Parathyroid adenoma (tissue), 2 donors: ENCODE results near the gene TMEM62.

Experiments
- H2AFZ ChIP-seq: fragments of 300-600 bp; sonication (generic); one replicate; pipeline ENCODE4 v1.7.0; 2017; ENCODE audit warnings: antibody characterized with exemption, mild to moderate bottlenecking
- H3K27ac ChIP-seq: fragments of 300-600 bp; sonication (generic); one replicate; pipeline ENCODE4 v1.7.0; 2017
- H3K27me3 ChIP-seq: fragments of 300-600 bp; sonication (generic); one replicate; pipeline ENCODE4 v1.7.0; 2017; ENCODE audit warnings: low read length; ENCODE audit not compliant: control insufficient read depth, insufficient read depth
- H3K36me3 ChIP-seq: fragments of 300-600 bp; sonication (generic); one replicate; pipeline ENCODE4 v1.7.0; 2017; ENCODE audit warnings: low read length; ENCODE audit not compliant: control insufficient read depth, insufficient read depth
- H3K4me1 ChIP-seq: fragments of 300-600 bp; sonication (generic); one replicate; pipeline ENCODE4 v1.7.0; 2017; ENCODE audit warnings: control low read depth
- H3K4me2 ChIP-seq: fragments of 300-600 bp; sonication (generic); one replicate; pipeline ENCODE4 v1.7.0; 2017; ENCODE audit warnings: low read length
- H3K4me3 ChIP-seq: fragments of 300-600 bp; sonication (generic); one replicate; pipeline ENCODE4 v1.7.0; 2017; ENCODE audit warnings: low read depth, low read length
- H3K79me2 ChIP-seq: fragments of 300-600 bp; sonication (generic); one replicate; pipeline ENCODE4 v1.7.0; 2017; ENCODE audit warnings: control low read depth
- H3K9ac ChIP-seq: fragments of 300-600 bp; sonication (generic); one replicate; pipeline ENCODE4 v1.7.0; 2017; ENCODE audit warnings: mild to moderate bottlenecking
- H3K9me3 ChIP-seq: fragments of 300-600 bp; sonication (generic); one replicate; pipeline ENCODE4 v1.7.0; 2017; ENCODE audit warnings: low read length; ENCODE audit not compliant: control insufficient read depth
- TF ChIP-seq, protein P1 (sequence below): fragments of 300-600 bp; sonication (generic); IDR thresholded peaks from one replicate; pipeline ENCODE4 v1.7.0; 2017; ENCODE audit warnings: antibody characterized with exemption, mild to moderate bottlenecking
- donor health status: primary hyperparathyroidism.

The TMEM62 gene

DNA sequence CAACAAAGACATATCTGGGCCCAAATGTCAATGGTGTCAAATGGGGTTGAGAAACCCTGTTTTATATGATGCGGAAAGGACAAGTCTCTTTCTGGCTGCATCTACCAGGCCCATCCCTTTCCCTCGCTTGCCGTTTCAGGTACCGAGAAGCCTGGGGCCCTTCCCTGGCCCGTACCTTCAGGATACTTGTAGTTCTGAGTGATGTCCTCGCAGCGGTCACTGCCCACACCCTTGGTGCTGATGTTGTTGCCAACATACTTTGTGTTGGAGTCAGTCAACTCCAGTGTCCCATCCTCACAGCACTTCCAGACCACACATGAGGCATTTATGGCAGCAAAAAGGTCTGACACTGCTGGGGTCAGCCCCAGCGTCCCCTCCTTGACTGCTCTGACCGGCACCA, 73.6 kb downstream of the TMEM62 start:
- Histone ChIP-seq H3K9me3 (no peaks in the 10 kb centered on the region), H3K9ac (no peak overlapping the region), H3K79me2 (no peaks in the 10 kb centered on the region), H3K27ac (no peak overlapping the region), H3K27me3 (no peaks in the 10 kb centered on the region), H3K36me3 (no peaks in the 10 kb centered on the region), H2AFZ (no peak overlapping the region), H3K4me1 (no peaks in the 10 kb centered on the region), H3K4me2 (no peak overlapping the region), H3K4me3 (no peak overlapping the region)
- TF ChIP-seq, protein P1, sequence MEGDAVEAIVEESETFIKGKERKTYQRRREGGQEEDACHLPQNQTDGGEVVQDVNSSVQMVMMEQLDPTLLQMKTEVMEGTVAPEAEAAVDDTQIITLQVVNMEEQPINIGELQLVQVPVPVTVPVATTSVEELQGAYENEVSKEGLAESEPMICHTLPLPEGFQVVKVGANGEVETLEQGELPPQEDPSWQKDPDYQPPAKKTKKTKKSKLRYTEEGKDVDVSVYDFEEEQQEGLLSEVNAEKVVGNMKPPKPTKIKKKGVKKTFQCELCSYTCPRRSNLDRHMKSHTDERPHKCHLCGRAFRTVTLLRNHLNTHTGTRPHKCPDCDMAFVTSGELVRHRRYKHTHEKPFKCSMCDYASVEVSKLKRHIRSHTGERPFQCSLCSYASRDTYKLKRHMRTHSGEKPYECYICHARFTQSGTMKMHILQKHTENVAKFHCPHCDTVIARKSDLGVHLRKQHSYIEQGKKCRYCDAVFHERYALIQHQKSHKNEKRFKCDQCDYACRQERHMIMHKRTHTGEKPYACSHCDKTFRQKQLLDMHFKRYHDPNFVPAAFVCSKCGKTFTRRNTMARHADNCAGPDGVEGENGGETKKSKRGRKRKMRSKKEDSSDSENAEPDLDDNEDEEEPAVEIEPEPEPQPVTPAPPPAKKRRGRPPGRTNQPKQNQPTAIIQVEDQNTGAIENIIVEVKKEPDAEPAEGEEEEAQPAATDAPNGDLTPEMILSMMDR, result no peak

DNA sequence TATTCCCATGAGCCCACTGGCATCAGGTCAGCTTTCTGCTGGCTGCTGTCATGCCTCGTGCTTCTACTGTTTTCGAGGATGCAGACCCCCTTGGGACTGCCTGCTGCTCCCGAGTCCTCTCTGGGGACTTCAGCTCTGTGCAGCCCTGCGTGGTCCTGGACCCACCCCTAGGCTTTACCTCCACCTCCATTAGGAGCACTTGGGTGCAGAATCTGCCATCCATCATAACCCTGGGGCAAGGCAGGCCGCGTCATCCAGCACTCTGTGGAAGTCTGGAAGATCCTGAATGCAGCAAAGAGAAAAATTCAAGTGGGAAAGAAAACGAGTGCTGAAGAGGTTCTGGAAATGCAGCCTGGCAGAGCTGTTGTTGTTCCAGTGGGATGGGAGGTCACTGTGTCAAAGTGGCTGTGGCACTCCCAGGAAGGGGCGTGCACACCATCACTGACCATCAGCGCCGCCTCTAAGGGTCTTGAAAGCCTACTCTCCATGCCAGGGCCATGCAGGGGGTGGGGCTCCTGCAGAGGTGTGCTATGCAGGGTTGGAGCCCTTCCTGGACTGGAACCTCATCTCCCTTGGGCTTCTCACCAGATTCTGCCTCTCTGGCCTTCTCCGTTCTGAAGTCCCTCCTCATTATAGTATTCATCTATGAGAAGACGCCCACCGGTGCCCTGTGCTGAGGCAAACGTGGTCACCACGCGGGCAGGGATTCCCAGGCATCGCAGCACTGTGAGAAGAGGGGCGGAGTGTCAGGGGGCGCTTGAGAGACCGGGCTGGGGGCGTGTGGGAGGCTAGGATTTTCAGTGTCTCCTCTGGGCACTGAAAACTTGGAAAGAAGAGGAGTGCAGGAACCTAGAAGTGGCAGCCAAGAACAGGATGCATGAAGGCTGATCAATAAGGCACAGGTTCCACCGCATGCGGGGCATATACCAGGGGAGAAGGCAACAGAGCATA, 74.9 kb downstream of the TMEM62 start:
- Histone ChIP-seq H3K9me3 (no peaks in the 10 kb centered on the region), H3K36me3 (no peaks in the 10 kb centered on the region), H2AFZ (no peak overlapping the region), H3K4me2 (no peak overlapping the region), H3K27me3 (no peaks in the 10 kb centered on the region), H3K4me3 (no peak overlapping the region), H3K79me2 (no peaks in the 10 kb centered on the region), H3K4me1 (no peaks in the 10 kb centered on the region), H3K27ac (no peak overlapping the region), H3K9ac (no peak overlapping the region)
- TF ChIP-seq, protein P1, result no peak

DNA sequence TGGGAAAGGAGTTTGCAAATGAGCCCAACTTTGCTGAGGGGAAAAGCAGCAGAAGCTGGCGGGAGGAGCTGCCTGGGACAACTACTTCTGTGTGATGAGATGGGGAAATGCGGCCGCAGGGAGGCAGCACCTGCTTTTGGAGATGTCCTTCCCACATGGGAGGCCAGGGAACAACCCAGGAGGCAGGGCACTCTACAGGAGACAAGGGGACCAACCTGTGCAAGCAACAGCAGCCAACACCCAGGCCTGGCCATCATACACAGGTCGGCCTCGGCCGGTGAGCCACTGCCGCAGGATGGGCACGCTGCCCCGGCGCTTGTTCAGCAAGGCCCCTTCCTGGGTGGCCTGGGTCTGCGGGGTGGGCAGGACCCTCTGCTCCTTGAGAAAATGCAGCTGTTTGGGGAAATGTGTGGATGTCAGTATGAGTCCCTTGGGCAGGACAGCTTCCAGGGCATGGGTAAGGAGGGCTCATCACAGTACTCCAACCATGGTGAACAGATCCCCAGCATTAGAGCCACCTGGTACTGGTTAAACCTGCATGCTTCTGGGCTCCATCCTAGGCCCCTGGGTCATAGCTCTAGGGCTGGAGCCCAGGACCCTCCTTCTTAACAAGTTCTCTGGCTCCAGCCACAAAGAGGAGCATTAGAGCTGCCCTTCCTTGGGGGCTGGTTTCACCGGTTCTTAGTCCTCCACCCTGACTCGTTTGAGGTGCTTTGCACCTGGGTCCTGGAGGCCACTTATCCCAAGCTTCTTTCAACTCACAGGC, 75.9 kb downstream of the TMEM62 start:
- no peaks in the 10 kb centered on the region for H3K36me3 ChIP-seq
- no peaks in the 10 kb centered on the region for H3K79me2 ChIP-seq
- TF ChIP-seq, protein P1, result no peak
- no peaks in the 10 kb centered on the region for H3K27me3 ChIP-seq
- H3K4me2 ChIP-seq, result no peak overlapping the region
- no peaks in the 10 kb centered on the region for H3K9me3 ChIP-seq
- no peak overlapping the region for H3K9ac ChIP-seq
- no peak overlapping the region for H2AFZ ChIP-seq
- no peaks in the 10 kb centered on the region for H3K4me1 ChIP-seq
- H3K27ac ChIP-seq, result no peak overlapping the region
- H3K4me3 ChIP-seq, result no peak overlapping the region

DNA sequence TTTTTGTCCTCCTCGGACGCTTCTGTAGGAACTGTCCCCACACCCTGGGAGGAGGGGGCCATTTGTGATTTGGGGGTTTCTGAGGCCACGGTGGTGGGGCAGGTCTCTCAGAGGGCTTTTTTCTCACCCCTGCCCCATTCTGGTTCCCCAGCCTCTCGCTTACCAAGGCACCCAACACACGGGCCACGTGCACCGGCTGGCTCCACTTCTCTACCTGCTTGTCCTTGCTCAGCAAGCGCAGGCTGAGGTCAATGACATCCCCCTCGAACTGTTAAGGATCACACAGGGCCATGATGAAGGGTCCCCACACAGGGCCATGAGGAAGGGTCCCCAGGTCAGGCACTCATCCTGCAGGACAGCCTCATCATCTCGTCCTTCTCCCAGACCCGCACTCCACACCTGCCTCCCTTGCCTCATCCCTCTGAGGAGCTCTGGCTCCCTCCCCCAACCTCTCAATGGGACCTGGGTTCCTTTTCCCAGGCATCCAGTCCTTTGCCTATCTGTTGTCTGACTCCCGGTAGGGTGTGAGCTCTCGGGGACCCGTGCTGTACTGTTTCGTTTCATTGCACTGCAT, 76.9 kb downstream of the TMEM62 start:
- no peak overlapping the region for H2AFZ ChIP-seq
- H3K9ac ChIP-seq, result no peak overlapping the region
- no peaks in the 10 kb centered on the region for H3K27me3 ChIP-seq
- no peaks in the 10 kb centered on the region for H3K4me1 ChIP-seq
- TF ChIP-seq, protein P1, result no peak
- H3K79me2 ChIP-seq, result no peaks in the 10 kb centered on the region
- H3K9me3 ChIP-seq, result no peaks in the 10 kb centered on the region
- no peaks in the 10 kb centered on the region for H3K36me3 ChIP-seq
- no peak overlapping the region for H3K4me2 ChIP-seq
- no peak overlapping the region for H3K27ac ChIP-seq
- no peak overlapping the region for H3K4me3 ChIP-seq
